Esophagus muscularis mucosa (tissue), 3 donors: ENCODE results near the gene RETN.

Source experiments
- POLR2A ChIP-seq: fragments of 450-650 bp; IDR thresholded peaks from one replicate; pipeline ENCODE4 v1.6.1; 2017; ENCODE audit warnings: antibody characterized with exemption, moderate library complexity, mild to moderate bottlenecking, low read depth
- POLR2AphosphoS5 ChIP-seq, 2 donors: sonication (generic); formaldehyde crosslinking; IDR thresholded peaks; one replicate each; pipeline ENCODE4 v1.6.1; 2017; ENCODE audit warnings: antibody characterized with exemption in 2 of 2
- TF ChIP-seq, protein P1 (sequence below), 3 experiments: fragments of 200-600 bp in 2 of 3; fragments of 450-650 bp in 1 of 3; sonication (generic) in 2 of 3; IDR thresholded peaks; one replicate each; pipeline ENCODE4 v1.5.1; 2017 to 2019; ENCODE audit warnings: antibody characterized with exemption in 3 of 3, mild to moderate bottlenecking in 2 of 3, moderate library complexity in 1 of 3

DNA sequence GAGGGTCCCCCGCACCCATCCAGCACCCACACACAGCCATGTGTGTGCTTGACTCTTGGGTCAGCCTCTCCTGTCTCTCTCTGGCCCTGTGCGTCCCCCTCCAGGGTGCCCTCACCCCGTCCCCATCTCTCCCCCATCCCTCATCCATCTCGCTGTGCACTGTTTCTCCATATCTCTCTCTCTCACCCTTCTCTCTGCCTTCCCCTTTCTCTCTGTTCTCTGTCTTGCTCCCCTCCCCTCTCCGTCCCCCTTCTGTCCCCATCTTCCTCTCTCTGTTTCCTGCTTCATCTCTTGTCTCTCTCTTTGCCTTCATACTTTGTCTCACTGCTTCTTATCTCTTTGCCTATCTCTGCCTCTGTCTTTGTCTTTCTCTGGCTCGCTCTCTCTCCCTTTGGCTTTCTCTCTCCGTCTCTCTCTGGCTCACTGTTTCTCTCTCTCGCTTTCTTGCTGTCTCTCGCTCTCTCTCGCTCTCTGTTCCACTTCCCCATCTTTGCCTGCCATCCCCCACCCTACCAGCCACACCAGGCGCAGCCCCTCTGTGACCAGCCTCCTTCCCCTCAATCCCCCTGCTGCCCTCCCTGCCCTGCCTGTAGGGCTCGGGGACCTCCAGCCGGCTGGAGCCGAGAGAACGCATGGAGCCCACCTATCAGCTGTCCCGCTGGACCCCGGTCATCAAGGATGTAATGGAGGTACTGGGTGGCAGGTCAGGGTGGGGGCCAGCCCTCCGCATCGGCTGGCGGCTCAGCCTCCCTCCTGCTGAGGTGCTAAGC lies 23.0 kb upstream of the RETN start:
- TF ChIP-seq POLR2A, result no peak
- TF ChIP-seq, protein P1, sequence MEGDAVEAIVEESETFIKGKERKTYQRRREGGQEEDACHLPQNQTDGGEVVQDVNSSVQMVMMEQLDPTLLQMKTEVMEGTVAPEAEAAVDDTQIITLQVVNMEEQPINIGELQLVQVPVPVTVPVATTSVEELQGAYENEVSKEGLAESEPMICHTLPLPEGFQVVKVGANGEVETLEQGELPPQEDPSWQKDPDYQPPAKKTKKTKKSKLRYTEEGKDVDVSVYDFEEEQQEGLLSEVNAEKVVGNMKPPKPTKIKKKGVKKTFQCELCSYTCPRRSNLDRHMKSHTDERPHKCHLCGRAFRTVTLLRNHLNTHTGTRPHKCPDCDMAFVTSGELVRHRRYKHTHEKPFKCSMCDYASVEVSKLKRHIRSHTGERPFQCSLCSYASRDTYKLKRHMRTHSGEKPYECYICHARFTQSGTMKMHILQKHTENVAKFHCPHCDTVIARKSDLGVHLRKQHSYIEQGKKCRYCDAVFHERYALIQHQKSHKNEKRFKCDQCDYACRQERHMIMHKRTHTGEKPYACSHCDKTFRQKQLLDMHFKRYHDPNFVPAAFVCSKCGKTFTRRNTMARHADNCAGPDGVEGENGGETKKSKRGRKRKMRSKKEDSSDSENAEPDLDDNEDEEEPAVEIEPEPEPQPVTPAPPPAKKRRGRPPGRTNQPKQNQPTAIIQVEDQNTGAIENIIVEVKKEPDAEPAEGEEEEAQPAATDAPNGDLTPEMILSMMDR (IDR thresholded peaks at IDR 0.05), result no peak
- no peak for TF ChIP-seq POLR2AphosphoS5 (IDR thresholded peaks at IDR 0.05)
